HG03095 (cell line): Measurements from ENCODE around the gene ANKRD33B.
A peak's percentile ranks its signal among the peaks of the same experiment; 100 is the strongest.

Source experiments
- ATAC-seq: cut with Tn5 transposase; IDR thresholded peaks from one replicate; pipeline ENCODE4 v1.9.1; 2021; ENCODE audit warnings: moderate library complexity; ENCODE audit not compliant: unreplicated experiment

ANKRD33B gene

DNA sequence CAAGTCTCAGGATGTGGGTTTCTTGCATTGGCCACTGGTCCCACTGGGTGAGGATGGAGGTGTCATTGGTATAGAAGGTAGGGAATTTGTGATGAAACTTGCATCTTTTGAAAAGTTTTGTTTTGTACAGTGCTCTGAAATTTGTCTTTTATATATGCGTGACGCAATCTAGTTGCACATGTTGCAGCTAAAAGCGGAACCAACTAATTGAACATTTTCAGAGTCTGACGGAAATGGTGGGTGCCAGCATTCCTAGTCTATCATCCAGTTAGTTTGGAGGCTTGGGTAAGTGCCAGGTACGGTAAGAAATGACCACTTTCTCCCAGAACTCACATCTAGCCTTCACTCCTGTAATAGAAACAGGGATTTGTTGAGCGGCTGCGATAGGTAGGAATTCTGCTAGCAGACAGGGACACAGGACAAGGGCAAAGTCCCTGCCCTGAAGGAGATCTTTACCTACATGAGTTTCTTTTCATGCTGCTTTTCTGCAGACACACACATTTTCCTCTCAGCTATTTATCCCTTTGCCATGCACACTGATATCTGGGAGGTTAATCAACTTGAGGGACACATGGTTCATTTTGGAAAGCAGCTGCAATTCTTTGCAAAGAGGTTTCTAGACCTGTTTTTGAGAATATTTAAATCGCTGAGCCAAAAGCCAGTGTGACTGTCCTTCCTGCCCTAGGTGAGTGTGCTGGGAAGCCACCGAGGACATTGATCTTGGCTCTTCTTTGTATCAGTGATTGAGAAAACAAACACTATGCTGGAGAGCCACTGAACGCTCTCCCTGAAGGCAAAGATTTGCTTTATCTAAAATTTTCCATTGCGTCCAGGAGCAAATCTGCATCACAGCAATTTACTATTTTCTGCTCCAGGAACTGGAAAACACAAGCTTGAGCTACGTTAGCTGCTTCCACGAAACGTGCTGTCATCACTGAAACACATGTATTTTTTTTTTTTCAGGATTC, 107.5 kb downstream of the ANKRD33B start:
- no peak for ATAC-seq

- ATAC-seq = no peak
These were observed 108.5 kb downstream of the ANKRD33B start for GRCh38 chr5:10672146-10673016.

DNA sequence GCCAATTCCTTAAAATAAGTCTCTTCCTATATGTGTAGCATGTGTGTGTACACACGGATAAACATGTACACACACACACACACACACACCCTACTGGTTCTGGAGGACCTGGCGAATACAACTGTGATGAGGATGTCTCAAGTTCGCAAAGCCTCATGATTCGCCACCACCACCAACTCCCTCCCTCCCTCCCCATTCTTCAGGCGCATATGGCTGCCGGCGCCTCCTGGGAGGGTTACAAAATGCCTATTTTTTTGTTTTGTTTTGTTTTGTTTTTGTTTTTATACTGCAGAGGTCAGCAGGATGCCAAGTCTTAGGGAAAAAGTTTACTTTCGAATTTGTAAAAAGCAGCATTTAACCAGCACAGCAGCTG, 109.1 kb downstream of the ANKRD33B start:
- no peak for ATAC-seq

GRCh38 chr5:10673407-10673806, 109.5 kb downstream of the ANKRD33B start:
- no peak for ATAC-seq

- ATAC-seq = no peak
These were observed 110.2 kb downstream of the ANKRD33B start for GRCh38 chr5:10674096-10674495.

DNA sequence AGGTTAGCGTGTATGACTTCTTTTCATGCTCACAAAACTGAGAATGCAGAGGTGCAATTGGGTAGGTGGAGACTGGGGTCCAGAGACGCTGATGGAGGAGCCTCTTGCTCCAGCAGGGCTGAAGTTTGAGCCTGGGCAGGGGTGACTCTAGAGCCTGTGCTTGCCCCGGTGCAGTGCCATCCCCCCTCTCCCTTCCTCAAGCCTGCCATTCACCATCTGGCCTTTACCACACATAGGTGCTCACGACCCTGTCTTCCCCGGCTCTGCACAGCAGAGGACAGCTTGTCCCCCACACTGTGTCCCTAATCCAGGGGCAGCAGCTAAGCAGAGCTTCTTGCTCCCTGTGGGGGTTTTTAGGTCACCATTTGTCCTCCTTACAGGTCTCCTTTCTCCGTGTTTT, 110.7 kb downstream of the ANKRD33B start:
- no peak for ATAC-seq

DNA sequence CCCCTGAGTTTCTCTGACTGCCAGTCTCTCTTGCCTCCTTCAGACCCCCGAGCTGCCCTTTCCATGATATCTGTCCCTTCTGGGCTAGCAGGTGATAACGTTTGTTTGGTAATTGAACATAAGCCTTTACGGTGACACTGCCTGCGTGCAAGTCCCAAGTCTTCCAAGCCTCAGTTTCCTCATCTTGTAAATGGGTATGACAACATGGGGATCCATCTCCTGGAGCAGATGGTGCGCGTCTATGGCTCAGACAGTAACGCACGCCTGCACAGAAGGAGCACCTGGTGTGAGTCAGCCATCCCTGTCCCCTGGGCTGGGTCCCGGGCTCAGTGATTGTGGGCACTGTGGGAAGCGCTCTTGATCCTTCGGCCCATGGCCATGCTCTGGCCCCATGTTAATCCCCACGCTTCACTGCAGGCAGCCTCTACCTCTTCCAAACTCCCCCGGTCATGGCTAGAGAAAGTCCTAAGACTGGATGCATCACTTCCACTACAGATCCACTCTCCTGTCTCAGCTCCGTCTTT, 111.4 kb downstream of the ANKRD33B start:
- no peak for ATAC-seq

GRCh38 chr5:10676224-10676623, 112.4 kb downstream of the ANKRD33B start:
- no peak for ATAC-seq

DNA sequence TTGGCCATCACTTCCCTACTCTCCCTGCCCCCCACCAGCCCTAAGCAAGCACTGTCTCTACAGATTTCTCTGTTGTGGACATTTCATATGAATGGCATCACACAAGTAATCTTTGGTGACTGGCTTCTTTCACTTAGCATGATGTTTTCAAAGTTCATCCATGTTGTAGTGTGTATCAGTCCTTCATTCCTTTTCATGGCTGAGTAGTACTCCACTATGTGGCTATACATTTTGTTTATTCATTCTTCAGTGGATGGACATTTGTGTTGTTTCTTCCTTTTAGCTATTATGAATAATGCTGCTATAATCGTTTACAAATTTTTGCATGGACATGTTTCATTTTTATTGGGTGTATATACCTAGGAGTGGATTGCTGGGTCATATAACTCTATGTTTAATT, 113.1 kb downstream of the ANKRD33B start:
- ATAC-seq = no peak

DNA sequence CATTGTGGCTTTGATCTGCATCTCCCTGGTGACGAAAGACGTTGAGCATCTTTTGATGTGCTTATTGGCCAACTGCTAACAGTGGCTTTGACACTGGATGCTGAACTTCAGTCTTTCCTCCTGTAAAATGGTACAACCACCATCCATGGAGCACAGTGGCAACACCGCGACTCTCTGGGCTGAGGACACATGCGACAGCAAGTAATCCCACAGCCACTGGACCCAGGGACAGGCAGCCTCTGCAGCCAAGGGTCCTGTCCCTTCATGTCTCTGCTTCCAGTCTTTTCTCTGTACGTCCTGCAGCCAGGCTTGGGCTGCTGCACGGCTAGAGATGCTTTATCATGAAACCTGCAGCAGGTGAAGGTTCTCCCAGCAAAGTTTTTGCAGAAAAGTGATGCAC, 113.7 kb downstream of the ANKRD33B start:
- no peak for ATAC-seq

DNA sequence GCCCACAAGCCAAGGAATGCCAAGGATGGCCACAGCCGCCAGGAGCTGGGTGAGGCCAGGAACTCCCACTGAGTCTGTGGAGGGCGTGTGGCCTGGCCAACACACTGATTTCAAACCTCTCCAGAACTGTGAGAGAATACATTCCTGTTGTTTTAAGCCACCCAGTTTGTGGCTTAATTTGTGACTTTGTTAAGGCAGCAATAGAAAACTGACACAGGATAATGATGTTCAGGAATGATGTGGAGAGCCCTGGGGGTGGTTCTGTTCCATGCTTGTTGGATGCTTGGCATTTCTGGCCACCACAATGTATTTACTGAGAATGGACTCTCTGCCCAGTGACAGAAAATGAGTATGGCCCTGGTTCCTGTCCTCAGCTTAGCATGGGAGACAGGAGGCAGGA, 114.4 kb downstream of the ANKRD33B start:
- no peak for ATAC-seq

DNA sequence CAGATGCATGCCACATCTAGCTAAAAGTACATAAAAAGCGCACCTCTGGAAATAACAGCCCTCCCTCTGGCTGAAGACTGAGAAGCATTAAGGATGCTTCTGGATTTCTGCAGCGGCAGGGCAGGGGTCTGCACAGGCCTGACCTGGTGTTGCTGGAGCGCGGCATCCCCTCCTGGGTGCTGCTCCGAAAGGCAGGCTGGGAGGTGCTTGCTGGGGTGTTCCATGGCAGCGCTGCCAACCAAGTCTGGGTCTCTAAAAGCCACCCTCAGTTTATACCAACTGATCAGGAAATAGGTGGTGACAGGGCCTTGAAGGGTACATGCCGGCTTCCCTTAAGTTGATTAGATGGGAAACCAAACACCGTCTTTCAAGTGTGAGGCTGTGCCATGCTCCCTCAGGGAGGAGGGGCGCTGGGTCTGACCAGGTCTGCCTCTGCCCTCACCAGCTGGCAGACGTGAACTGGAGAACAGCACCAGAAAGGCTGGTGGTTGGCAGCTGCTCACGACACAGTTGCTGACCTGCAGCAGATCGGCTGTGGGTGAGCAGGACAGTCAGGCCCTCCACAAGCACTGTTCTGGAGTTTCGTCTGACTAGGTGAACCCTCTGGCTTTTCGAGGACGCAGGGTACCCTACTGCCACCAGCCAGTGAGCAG, 115.6 kb downstream of the ANKRD33B start:
- ATAC-seq = no peak

GRCh38 chr5:10680876-10681481, 117.1 kb downstream of the ANKRD33B start:
- no peak for ATAC-seq

DNA sequence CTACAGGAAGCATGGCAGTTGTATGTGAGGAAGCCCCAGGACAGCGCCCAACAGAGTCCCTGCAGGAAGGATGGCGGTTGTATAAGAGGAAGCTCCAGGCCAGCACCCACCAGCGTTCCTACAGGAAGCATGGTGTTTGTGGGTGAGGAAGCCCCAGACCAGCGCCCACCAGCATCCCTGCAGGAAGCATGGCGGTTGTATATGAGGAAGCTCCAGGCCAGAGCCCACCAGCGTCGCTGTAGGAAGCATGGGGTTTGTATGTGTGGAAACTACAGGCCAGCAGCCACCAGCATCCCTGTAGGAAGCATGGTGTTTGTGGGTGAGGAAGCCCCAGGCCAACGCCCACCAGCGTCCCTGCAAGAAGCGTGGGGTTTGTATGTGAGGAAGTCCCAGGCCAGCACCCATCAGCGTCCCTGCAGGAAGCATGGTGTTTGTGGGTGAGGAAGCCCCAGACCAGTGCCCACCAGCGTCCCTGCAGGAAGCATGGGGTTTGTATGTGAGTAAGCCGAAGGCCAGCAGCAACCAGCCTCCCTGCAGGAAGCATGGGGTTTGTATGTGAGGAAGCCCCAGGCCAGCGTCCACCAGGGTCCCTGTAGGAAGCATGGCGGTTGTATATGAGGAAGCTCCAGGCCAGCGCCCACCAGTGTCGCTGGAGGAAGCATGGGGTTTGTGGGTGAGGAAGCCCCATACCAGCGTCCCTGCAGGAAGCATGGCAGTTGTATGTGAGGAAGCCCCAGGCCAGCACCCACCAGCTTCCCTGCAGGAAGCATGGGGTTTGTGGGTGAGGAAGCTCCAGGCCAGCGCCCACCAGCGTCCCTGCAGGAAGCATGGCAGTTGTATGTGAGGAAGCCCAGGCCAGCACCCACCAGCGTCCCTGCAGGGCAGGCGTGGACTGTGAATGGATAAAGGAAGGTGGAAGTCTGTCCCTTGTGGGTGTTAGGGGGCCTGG, 118.1 kb downstream of the ANKRD33B start:
- ATAC-seq = no peak

DNA sequence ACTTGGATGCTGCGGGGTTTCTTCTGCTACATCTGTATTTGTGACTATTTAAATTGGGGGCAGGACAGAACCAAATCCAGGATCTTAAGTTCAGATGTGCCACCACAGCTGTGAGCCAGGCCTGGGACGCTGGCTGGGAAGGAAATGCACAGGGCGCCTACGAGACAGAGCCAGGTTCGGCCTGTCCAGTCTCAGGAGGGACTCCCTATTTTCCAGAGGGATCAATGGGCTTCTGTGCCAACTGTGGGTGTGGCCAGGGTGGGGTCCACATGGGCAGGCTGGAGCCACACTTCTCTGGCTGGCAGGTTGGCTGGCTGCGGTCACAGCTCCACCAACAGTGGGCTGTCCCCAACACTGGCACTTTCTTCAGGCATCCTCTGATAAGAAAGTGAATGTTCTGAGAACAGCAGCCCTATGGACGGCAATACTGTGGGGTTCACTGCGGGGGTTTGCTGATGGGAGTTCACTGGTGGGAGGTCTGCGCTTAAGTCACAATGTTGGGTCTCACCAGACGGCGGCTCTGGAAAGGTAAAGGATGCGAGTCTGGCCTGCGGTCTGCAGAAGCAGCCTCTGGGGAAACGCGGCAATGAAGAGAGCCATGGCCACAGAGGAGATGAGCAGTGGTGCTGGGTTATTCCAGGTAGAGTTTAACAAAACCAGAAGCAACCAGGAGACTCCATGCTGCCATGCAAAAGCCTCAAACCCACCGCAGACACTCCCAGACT, 119.1 kb downstream of the ANKRD33B start:
- ATAC-seq = no peak

DNA sequence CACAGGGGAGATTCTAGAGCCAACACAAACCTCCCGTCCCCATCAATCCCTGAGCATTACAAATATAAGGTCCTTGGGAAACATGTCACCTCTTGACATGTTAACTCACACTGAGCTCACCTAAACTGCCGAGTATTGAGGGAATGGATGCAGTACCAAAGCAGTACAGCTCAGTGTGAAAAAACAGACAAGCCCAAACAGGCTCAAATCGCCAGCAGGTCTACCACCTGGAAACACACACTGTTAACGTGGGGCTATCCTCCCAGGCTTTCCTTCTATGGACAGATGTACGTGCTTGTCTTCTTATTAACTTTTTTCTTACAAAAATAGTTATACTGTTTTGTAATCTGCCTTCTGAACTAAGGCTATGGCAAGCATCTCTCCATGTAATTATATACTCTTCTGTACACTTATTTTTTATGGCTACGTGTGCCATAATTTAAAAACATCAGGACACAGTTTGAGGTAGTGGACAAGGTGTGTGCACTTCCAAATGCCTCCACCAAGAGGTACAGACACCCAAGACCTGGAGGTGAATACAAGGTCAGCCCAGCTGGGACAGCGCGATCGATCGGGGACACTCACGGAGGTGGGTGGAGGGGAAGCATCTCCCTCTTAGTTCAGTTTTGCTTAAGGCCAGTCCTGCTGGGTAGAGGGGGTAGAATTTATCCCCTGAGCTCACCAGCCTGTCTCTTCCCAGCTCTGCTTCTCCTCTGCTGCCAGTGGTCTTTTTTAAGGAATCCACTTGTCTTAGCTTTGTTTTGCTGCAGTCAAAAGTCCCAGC, 120.6 kb downstream of the ANKRD33B start:
- ATAC-seq = peak; percentile 37

- peak; percentile 80 for ATAC-seq
These were observed 121.2 kb downstream of the ANKRD33B start for GRCh38 chr5:10685115-10685521.

DNA sequence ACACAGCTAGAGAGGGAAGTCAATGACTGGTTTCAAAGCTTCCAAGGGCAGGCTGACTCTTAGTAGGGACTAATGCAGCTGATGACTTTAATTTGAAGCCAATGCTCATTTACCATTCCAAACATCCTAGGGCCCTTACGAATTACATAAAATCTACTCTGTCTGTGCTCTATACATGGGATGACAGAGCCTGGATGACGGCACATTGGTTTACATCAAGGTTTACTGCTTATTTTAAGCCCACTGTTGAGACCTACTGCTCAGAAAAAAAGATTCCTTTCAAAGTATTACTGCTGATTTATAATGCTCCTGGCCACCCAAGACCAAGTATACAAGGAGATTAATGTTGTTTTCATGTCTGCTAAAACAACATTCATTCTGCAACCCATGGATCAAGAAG, 123.0 kb downstream of the ANKRD33B start:
- ATAC-seq = no peak
